WTC11 (cell line): ENCODE data around the gene SAMD4A. TPM values are rescaled to one million over a fixed set of nuclear protein-coding genes. Genes with fewer than 3 reads are reported as not detected.
A peak's percentile ranks its signal among the peaks of the same experiment; 100 is the strongest.

Experiments used
- ATAC-seq: fragments of 200-7000 bp; cut with Tn5 transposase; 2 replicates; pipeline ENCODE4 v1.10.0; 2021; ENCODE audit warnings: mild to moderate bottlenecking, moderate library complexity
- CTCF ChIA-PET: fragments of 300-600 bp; sonication (Branson Sonifier 250); formaldehyde crosslinking; loops from one replicate; lab custom pipeline; 2021; ENCODE audit warnings: antibody characterized with exemption; lab: Charles Lee
- POLR2A ChIA-PET: fragments of 350-600 bp; sonication (Branson Sonifier 250); formaldehyde crosslinking; loops from one replicate; lab custom pipeline; 2021; ENCODE audit warnings: antibody characterized with exemption; lab: Charles Lee
- DNase-seq: peaks from one replicate; pipeline ENCODE4 v3.0.0; 2021; ENCODE audit warnings: low spot score
- H3K27ac Mint-ChIP-seq: 2 replicates; pipeline ENCODE4 v1.8.0; 2021; ENCODE audit warnings: mixed read lengths
- H3K27me3 Mint-ChIP-seq: 2 replicates; pipeline ENCODE4 v1.8.0; 2021; ENCODE audit warnings: low read depth, mild to moderate bottlenecking, moderate library complexity, mixed read lengths
- H3K36me3 Mint-ChIP-seq: 2 replicates; pipeline ENCODE4 v1.8.0; 2021; ENCODE audit warnings: mixed read lengths
- H3K4me1 Mint-ChIP-seq: 2 replicates; pipeline ENCODE4 v1.8.0; 2022; ENCODE audit warnings: mixed read lengths
- H3K4me3 Mint-ChIP-seq: 2 replicates; pipeline ENCODE4 v1.8.0; 2021; ENCODE audit warnings: mild to moderate bottlenecking, moderate library complexity, mixed read lengths
- H3K9me3 Mint-ChIP-seq: 2 replicates; pipeline ENCODE4 v1.8.0; 2021; ENCODE audit warnings: mixed read lengths
- CREB1 ChIP-seq: sonication (generic); formaldehyde crosslinking; IDR thresholded peaks from 2 replicates; pipeline ENCODE4 v1.8.0; 2023; ENCODE audit warnings: mild to moderate bottlenecking, missing genetic modification reagents
- CREM ChIP-seq: sonication (generic); formaldehyde crosslinking; IDR thresholded peaks from 2 replicates; pipeline ENCODE4 v1.8.1; 2022; ENCODE audit warnings: mild to moderate bottlenecking, missing genetic modification reagents, moderate library complexity
- EMX1 ChIP-seq: fragments of 250-450 bp; sonication (Bioruptor Pico); IDR thresholded peaks from 2 replicates; pipeline ENCODE4 v1.8.0; 2021; ENCODE audit warnings: mild to moderate bottlenecking
- JUN ChIP-seq: sonication (generic); formaldehyde crosslinking; IDR thresholded peaks from 2 replicates; pipeline ENCODE4 v1.8.0; 2023; ENCODE audit warnings: mild to moderate bottlenecking, missing genetic modification reagents
- MXD4 ChIP-seq: fragments of 250-450 bp; sonication (Bioruptor Pico); IDR thresholded peaks from 2 replicates; pipeline ENCODE4 v1.8.0; 2021; ENCODE audit warnings: mild to moderate bottlenecking, moderate library complexity, borderline replicate concordance
- SMAD3 ChIP-seq: sonication (generic); formaldehyde crosslinking; IDR thresholded peaks from 2 replicates; pipeline ENCODE4 v1.8.0; 2022; ENCODE audit warnings: missing genetic modification reagents, mild to moderate bottlenecking, borderline replicate concordance
- SP1 ChIP-seq: sonication (generic); formaldehyde crosslinking; conservative IDR thresholded peaks from 2 replicates; pipeline ENCODE4 v1.8.1; 2022; ENCODE audit warnings: missing genetic modification reagents
- TCF7 ChIP-seq: sonication (generic); formaldehyde crosslinking; IDR thresholded peaks from 2 replicates; pipeline ENCODE4 v1.8.0; 2022; ENCODE audit warnings: mild to moderate bottlenecking, low read depth, missing genetic modification reagents, moderate library complexity
- TP53 ChIP-seq: sonication (generic); formaldehyde crosslinking; IDR thresholded peaks from 2 replicates; pipeline ENCODE4 v1.8.1; 2023; ENCODE audit warnings: mild to moderate bottlenecking, missing genetic modification reagents
- total RNA-seq: library from RNA; stranded (reverse); gene quantifications from 3 replicates; pipeline ENCODE4 v1.2.3, GENCODE V29; 2021
- TF ChIP-seq, protein P1 (sequence below): sonication (generic); formaldehyde crosslinking; conservative IDR thresholded peaks from 2 replicates; pipeline ENCODE4 v1.8.1; 2022; ENCODE audit warnings: mild to moderate bottlenecking, missing genetic modification reagents
- TF ChIP-seq, protein P2 (sequence below): fragments of 250-450 bp; sonication (Bioruptor Pico); IDR thresholded peaks from 2 replicates; pipeline ENCODE4 v1.9.0; 2021; ENCODE audit warnings: moderate library complexity, mild to moderate bottlenecking, inconsistent platforms, borderline replicate concordance
- TF ChIP-seq, protein P3 (sequence below): sonication (generic); formaldehyde crosslinking; IDR thresholded peaks from 2 replicates; pipeline ENCODE4 v1.8.0; 2023; ENCODE audit warnings: missing genetic modification reagents
- TF ChIP-seq, protein P4 (sequence below): sonication (generic); formaldehyde crosslinking; IDR thresholded peaks from 2 replicates; pipeline ENCODE4 v1.8.0; 2022; ENCODE audit warnings: mild to moderate bottlenecking, missing genetic modification reagents
- TF ChIP-seq, protein P5 (sequence below): fragments of 250-450 bp; sonication (Bioruptor Pico); IDR thresholded peaks from 2 replicates; pipeline ENCODE4 v1.9.0; 2021; ENCODE audit warnings: mild to moderate bottlenecking
- TF ChIP-seq, protein P6 (sequence below): sonication (generic); formaldehyde crosslinking; IDR thresholded peaks from 2 replicates; pipeline ENCODE4 v1.8.0; 2022; ENCODE audit warnings: mild to moderate bottlenecking, missing genetic modification reagents
- TF ChIP-seq, protein P7 (sequence below): fragments of 200-600 bp; IDR thresholded peaks from 2 replicates; pipeline ENCODE4 v1.8.0; 2022; ENCODE audit warnings: antibody characterized with exemption

The SAMD4A gene
- total RNA-seq, 1 experiment from 2014 or later: 6.0 TPM

DNA sequence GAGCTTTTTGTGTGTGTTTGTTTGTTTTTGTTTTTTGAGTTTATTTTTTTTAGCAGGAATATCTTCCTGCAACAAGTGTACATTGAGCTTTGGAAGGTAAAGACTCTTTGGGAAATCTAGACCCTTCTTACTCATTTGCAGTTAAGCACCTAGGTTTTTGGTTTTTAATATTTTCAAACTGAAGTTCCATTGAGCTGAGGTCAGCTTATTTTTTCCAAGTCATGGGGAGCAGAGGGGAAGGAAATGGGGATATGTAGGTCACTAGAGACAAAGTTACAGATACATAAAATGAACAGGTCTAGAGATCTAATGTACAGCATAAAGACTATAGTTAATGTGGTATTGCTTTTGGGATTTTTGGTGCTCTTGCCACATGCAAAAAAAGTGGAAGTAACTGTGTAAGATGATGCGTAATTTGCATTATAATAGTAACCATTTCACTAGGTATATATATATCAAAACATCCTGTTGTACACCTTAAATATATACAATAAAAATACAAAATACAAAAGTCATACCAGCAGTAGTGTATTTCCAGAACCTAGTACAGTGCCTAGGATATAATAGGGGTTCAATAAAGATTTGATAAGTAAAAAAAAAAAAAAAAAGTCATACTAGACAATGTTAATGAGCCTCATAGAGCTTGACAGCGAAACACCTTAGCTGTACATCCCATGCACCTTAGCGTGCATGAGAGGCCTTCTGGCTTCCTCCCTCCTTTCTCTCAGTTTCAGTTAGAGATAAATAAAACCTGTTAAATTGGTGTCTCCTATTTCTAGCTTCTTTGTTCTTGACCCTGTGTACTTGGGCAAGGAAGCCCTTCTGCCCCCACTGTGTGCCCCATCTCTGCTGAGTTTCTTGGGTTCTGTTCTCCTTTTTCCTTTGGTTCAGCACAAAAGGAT, 34.6 kb upstream of the SAMD4A start:
- POLR2A ChIA-PET: interaction anchor here (1.9 kb wide), 1 partner anchor 23 kb away, joined by 5 read pairs; the partner anchor contains the start of gene CGRRF1
- ATAC-seq (no peak), DNase-seq (no peak)
- CTCF ChIA-PET: interaction anchor here (0.6 to 1.3 kb wide), 7 partner anchors 23 to 351 kb away, joined by 3 to 6 read pairs (median 4); partner anchors contain the start of gene CGRRF1
- peak overlapping the region; percentile 93 for H3K27ac Mint-ChIP-seq
- H3K4me3 Mint-ChIP-seq: no peak overlapping the region
- H3K4me1 Mint-ChIP-seq: peaks cover 22% of the 10 kb centered on the region
- TF ChIP-seq SMAD3 (no peak), TP53 (CRISPR knock-in tag) (no peak), CREB1 (no peak), TCF7 (CRISPR knock-in tag) (no peak), MXD4 (CRISPR knock-in tag) (no peak)
- TF ChIP-seq, protein P1, sequence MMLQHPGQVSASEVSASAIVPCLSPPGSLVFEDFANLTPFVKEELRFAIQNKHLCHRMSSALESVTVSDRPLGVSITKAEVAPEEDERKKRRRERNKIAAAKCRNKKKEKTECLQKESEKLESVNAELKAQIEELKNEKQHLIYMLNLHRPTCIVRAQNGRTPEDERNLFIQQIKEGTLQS (CRISPR knock-in tag): no peak
- TF ChIP-seq, protein P2, sequence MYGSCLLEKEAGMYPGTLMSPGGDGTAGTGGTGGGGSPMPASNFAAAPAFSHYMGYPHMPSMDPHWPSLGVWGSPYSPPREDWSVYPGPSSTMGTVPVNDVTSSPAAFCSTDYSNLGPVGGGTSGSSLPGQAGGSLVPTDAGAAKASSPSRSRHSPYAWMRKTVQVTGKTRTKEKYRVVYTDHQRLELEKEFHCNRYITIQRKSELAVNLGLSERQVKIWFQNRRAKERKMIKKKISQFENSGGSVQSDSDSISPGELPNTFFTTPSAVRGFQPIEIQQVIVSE (CRISPR knock-in tag): no peak
- TF ChIP-seq, protein P3, sequence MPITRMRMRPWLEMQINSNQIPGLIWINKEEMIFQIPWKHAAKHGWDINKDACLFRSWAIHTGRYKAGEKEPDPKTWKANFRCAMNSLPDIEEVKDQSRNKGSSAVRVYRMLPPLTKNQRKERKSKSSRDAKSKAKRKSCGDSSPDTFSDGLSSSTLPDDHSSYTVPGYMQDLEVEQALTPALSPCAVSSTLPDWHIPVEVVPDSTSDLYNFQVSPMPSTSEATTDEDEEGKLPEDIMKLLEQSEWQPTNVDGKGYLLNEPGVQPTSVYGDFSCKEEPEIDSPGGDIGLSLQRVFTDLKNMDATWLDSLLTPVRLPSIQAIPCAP: no peak
- H3K9me3 Mint-ChIP-seq: no peaks in the 10 kb centered on the region
- H3K36me3 Mint-ChIP-seq: peaks cover 3% of the 10 kb centered on the region; the same call in 1 of the 2 replicates
- no peaks in the 10 kb centered on the region for H3K27me3 Mint-ChIP-seq

DNA sequence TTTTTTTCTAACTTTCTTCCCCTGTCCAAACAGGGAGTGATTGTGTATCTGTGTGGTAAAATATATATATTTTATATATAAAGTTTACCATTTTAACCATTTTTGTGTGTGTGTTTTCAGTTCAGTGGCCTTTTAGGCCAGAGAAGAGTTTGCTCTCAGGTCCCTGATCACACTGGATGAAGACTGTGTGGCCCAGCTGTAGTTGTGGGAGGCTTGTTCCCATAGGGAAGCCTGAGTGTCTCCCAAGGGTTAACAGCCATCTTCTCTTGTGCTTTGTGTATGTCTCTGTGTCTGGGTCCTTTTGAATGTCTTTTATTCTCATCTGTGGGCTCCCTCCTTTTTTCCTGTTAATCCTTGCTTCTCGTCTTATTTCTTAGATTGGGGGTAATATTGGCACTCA, 33.8 kb upstream of the SAMD4A start:
- Mint-ChIP-seq H3K27me3 (no peaks in the 10 kb centered on the region), H3K36me3 (peaks cover 5% of the 10 kb centered on the region; the same call in 1 of the 2 replicates), H3K4me1 (peaks cover 22% of the 10 kb centered on the region), H3K27ac (peak overlapping the region; percentile 93), H3K9me3 (no peaks in the 10 kb centered on the region), H3K4me3 (no peak overlapping the region)
- ATAC-seq (peak; percentile 57), DNase-seq (no peak)
- ChIA-PET POLR2A (interaction anchor here (1.9 kb wide), 1 partner anchor 24 kb away, joined by 5 read pairs; the partner anchor contains the start of gene CGRRF1), CTCF (interaction anchor here (0.6 to 1.0 kb wide), 6 partner anchors 23 to 350 kb away, joined by 3 to 6 read pairs (median 4); partner anchors contain the start of gene CGRRF1)
- no peak for TF ChIP-seq JUN
- TF ChIP-seq, protein P4, sequence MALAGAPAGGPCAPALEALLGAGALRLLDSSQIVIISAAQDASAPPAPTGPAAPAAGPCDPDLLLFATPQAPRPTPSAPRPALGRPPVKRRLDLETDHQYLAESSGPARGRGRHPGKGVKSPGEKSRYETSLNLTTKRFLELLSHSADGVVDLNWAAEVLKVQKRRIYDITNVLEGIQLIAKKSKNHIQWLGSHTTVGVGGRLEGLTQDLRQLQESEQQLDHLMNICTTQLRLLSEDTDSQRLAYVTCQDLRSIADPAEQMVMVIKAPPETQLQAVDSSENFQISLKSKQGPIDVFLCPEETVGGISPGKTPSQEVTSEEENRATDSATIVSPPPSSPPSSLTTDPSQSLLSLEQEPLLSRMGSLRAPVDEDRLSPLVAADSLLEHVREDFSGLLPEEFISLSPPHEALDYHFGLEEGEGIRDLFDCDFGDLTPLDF (CRISPR knock-in tag): no peak
- TF ChIP-seq CREM (CRISPR knock-in tag): no peak
- TF ChIP-seq, protein P5, sequence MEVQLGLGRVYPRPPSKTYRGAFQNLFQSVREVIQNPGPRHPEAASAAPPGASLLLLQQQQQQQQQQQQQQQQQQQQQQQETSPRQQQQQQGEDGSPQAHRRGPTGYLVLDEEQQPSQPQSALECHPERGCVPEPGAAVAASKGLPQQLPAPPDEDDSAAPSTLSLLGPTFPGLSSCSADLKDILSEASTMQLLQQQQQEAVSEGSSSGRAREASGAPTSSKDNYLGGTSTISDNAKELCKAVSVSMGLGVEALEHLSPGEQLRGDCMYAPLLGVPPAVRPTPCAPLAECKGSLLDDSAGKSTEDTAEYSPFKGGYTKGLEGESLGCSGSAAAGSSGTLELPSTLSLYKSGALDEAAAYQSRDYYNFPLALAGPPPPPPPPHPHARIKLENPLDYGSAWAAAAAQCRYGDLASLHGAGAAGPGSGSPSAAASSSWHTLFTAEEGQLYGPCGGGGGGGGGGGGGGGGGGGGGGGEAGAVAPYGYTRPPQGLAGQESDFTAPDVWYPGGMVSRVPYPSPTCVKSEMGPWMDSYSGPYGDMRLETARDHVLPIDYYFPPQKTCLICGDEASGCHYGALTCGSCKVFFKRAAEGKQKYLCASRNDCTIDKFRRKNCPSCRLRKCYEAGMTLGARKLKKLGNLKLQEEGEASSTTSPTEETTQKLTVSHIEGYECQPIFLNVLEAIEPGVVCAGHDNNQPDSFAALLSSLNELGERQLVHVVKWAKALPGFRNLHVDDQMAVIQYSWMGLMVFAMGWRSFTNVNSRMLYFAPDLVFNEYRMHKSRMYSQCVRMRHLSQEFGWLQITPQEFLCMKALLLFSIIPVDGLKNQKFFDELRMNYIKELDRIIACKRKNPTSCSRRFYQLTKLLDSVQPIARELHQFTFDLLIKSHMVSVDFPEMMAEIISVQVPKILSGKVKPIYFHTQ (CRISPR knock-in tag): no peak
- TF ChIP-seq, protein P6, sequence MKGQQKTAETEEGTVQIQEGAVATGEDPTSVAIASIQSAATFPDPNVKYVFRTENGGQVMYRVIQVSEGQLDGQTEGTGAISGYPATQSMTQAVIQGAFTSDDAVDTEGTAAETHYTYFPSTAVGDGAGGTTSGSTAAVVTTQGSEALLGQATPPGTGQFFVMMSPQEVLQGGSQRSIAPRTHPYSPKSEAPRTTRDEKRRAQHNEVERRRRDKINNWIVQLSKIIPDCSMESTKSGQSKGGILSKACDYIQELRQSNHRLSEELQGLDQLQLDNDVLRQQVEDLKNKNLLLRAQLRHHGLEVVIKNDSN: no peak
- TF ChIP-seq, protein P7, sequence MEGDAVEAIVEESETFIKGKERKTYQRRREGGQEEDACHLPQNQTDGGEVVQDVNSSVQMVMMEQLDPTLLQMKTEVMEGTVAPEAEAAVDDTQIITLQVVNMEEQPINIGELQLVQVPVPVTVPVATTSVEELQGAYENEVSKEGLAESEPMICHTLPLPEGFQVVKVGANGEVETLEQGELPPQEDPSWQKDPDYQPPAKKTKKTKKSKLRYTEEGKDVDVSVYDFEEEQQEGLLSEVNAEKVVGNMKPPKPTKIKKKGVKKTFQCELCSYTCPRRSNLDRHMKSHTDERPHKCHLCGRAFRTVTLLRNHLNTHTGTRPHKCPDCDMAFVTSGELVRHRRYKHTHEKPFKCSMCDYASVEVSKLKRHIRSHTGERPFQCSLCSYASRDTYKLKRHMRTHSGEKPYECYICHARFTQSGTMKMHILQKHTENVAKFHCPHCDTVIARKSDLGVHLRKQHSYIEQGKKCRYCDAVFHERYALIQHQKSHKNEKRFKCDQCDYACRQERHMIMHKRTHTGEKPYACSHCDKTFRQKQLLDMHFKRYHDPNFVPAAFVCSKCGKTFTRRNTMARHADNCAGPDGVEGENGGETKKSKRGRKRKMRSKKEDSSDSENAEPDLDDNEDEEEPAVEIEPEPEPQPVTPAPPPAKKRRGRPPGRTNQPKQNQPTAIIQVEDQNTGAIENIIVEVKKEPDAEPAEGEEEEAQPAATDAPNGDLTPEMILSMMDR: no peak
- TF ChIP-seq, protein P3: no peak
- no peak for TF ChIP-seq SP1
- TF ChIP-seq EMX1 (CRISPR knock-in tag): no peak
